GM12873 (cell line): Measurements from ENCODE around the gene ARID5B.
A peak's percentile ranks its signal among the peaks of the same experiment; 100 is the strongest.

ENCODE experiments used
- TF ChIP-seq, protein P1 (sequence below): IDR thresholded peaks from 2 replicates; pipeline ENCODE4 v1.5.1; 2012; ENCODE audit warnings: low read depth, mild to moderate bottlenecking, moderate library complexity, low read length, control low read depth; ENCODE audit not compliant: insufficient read depth; ENCODE audit errors: missing control alignments

The ARID5B gene

DNA sequence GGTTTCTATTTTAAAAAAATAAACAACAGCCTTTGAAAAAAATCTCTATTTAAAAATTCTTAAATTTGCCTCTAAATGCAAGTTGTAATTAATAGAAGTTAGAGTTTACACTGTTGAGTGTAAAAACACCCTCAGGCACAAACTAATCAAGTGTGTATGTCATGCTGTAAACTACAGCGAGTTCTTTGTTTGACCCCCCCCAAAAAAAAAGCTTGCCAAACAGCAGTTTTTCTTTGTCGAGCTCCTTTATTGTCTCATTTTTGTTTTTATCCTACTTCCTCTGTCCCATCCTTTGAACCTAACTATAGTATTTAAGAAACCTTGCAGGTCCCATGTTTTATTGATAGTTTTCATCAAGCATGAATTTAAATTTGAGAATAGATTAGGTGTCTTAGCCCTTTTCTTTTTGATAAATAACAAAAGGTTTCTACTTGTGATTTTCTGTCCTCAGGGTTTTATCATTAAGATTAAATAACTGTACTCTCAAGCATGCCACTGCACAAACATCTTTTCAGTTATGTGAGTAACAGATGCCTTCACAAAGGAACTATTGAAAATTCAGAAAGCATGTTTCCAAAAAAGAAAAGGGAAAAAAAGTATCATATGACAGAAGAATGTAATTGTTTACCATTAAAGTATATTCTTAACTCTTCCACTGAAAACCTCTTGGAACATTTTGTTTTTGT is 176.0 kb downstream of the ARID5B start:
- TF ChIP-seq, protein P1, sequence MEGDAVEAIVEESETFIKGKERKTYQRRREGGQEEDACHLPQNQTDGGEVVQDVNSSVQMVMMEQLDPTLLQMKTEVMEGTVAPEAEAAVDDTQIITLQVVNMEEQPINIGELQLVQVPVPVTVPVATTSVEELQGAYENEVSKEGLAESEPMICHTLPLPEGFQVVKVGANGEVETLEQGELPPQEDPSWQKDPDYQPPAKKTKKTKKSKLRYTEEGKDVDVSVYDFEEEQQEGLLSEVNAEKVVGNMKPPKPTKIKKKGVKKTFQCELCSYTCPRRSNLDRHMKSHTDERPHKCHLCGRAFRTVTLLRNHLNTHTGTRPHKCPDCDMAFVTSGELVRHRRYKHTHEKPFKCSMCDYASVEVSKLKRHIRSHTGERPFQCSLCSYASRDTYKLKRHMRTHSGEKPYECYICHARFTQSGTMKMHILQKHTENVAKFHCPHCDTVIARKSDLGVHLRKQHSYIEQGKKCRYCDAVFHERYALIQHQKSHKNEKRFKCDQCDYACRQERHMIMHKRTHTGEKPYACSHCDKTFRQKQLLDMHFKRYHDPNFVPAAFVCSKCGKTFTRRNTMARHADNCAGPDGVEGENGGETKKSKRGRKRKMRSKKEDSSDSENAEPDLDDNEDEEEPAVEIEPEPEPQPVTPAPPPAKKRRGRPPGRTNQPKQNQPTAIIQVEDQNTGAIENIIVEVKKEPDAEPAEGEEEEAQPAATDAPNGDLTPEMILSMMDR = no peak

DNA sequence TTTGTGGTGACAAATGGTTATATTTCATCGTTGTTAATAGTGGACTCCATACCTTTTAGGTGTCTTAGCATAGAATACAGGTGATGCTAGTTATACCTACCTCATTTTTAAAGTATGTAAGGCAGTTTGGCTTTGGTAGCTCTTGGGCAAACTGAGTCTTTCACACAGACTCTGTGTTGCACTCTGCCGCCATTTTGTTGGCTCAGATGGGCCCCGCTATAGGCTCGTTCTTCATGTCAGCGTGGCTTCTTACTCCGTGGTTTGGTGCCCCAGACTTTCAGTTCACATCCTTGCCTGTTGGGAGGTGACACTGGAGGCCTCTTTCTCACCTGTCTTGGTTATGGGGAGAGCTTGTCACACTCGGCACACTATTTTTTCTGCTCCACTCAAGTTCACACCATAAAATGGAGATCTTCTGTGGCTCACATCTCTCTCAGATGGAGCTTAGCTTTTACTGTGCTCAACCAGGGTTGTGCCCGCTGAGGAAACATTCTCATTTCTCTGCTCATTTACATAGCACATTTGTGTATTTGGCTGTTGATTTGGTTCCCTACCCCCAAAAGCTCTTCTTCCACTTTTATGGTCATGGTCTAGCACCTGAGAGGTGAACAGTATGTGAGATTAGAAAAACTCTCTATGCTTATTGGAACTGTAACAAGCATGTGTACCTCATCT is 178.5 kb downstream of the ARID5B start:
- TF ChIP-seq, protein P1 = no peak

- TF ChIP-seq, protein P1 = peak; percentile 39
Observed at GRCh38 chr10:62080905-62081304, 179.4 kb downstream of the ARID5B start.

DNA sequence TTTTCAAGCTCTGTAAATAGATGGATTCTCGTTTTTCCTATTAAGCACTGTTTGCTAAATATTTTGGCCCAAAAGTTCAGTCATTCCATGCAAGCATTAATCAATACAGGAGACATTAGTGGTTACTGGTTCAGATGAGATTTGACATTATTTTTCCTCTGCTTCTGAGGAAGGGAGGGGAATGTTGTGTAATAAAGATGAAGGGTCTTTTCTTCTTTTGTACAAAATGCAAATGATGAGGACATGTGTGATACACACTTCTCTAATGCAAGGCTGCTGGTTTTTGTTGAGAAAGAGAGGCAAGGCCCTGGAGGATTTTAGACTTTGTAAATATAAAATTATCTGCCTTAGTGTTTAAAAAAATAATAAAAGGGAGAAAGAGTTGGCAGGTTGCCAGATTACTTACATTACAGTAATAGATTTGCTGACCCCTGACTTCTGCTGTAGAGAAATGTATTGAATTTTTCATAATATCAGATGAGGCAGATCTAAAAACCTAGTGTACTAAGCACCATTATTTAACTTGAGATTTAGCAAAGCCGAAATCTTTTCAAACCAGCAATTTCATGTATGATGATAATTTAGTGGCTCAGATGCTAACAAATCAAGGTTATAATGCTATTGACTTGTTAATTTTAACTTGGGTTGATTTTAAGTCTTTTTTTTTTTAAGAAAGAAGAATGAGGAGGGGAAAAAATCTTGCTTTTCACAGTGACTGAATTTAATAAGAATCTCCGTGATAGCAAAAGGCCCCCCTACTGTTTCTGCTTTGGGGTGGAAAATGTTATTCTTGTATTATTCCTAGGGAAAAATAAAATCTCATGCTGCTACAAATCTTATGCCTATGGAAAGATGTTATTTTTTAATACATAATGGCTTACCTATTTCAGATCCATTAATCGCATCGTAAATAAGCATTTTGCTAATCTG is 180.1 kb downstream of the ARID5B start:
- TF ChIP-seq, protein P1 = no peak

- TF ChIP-seq, protein P1 = no peak
Observed at GRCh38 chr10:62082271-62082656, 180.8 kb downstream of the ARID5B start.

DNA sequence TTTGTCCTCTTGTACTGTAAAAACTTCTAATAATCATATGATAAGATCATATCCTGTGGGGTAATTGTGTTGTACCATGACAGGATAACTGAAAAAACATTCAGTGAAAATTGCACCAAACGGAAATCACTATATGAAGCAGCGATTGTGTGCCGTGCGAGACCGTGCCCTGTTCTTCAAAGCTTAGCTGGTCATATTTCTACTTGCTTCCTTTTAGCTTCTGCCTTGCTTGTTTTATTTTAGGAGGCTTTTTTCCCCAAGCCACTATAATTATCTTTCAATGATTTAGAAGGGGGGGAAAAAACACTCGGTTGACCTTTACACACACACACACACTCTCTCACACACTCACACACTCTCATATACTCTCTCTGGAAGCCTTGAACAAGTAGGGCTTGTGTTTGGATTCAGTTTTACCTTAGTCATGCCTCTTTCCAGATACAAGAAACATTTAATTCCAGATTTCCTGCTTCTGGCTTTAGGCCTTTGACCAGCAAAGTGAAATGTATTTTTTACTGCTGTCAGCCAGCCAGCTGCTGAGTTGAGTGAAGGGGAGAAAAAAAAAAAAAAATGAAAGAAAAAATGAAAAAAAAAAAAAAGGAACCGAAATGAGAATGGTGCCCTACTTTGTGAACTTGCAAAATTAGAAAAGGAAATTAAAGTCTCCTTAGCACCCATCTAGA is 181.4 kb downstream of the ARID5B start:
- TF ChIP-seq, protein P1 = no peak
